GM15510 (cell line): ENCODE measurements around the gene EFNB3.

Experiments
- POLR2A ChIP-seq: IDR thresholded peaks from 3 replicates; pipeline ENCODE4 v1.6.1; 2011; ENCODE audit warnings: borderline replicate concordance; ENCODE audit not compliant: insufficient read length; ENCODE audit errors: extremely low read depth

EFNB3 gene

GRCh38 chr17:7707858-7708750, 3.1 kb downstream of the EFNB3 start:
- TF ChIP-seq POLR2A, result no peak

- no peak for TF ChIP-seq POLR2A
These were observed 4.0 kb downstream of the EFNB3 start for GRCh38 chr17:7709031-7709430.

- no peak for TF ChIP-seq POLR2A
These were observed 5.3 kb downstream of the EFNB3 start for GRCh38 chr17:7710301-7710700.

GRCh38 chr17:7711051-7711755, 6.2 kb downstream of the EFNB3 start:
- no peak for TF ChIP-seq POLR2A

- no peak for TF ChIP-seq POLR2A
These were observed 7.2 kb downstream of the EFNB3 start for GRCh38 chr17:7712111-7712771.

- TF ChIP-seq POLR2A, result no peak
These were observed 8.8 kb downstream of the EFNB3 start for GRCh38 chr17:7713782-7714181.

GRCh38 chr17:7714721-7715594, 10.0 kb downstream of the EFNB3 start:
- no peak for TF ChIP-seq POLR2A

GRCh38 chr17:7715936-7716886, 11.2 kb downstream of the EFNB3 start:
- no peak for TF ChIP-seq POLR2A

GRCh38 chr17:7716901-7717755, 12.1 kb downstream of the EFNB3 start, which contains the start of gene DNAH2:
DNAH2 (plus strand) TSS chr17:7717744; CDS start chr17:7719735, 1,991 bp downstream.
- TF ChIP-seq POLR2A, result no peak

- TF ChIP-seq POLR2A, result no peak
These were observed 12.9 kb downstream of the EFNB3 start for GRCh38 chr17:7717756-7718350.

- TF ChIP-seq POLR2A, result no peak
These were observed 14.7 kb downstream of the EFNB3 start for GRCh38 chr17:7719661-7720060.

GRCh38 chr17:7720125-7720524, 15.1 kb downstream of the EFNB3 start:
- no peak for TF ChIP-seq POLR2A

GRCh38 chr17:7721612-7722011, 16.6 kb downstream of the EFNB3 start:
- no peak for TF ChIP-seq POLR2A

- no peak for TF ChIP-seq POLR2A
These were observed 22.9 kb downstream of the EFNB3 start for GRCh38 chr17:7727886-7728285.
